GM23338 (cell line): Measurements from ENCODE around the gene FBXW4.

Experiments
- CTCF ChIP-seq, 2 experiments: fragments of 200-600 bp in 1 of 2; sonication (generic) in 1 of 2; conservative IDR thresholded peaks; 2 replicates each; pipeline versions ENCODE4 v1.5.1 to v1.6.1; 2016 to 2017; ENCODE audit warnings: antibody characterized with exemption in 2 of 2, low read depth in 2 of 2, mild to moderate bottlenecking in 2 of 2, moderate library complexity in 1 of 2
- POLR2AphosphoS5 ChIP-seq: IDR thresholded peaks from 2 replicates; pipeline ENCODE4 v1.6.1; 2016; ENCODE audit warnings: antibody characterized with exemption, low read depth

- no peak for TF ChIP-seq CTCF (conservative IDR thresholded peaks at IDR 0.05; ENCODE audit: low read depth in 2 of 2)
- no peak for TF ChIP-seq POLR2AphosphoS5
Observed at GRCh38 chr10:101683276-101683675, 11.7 kb downstream of the FBXW4 start.
